NCI-H2171 treated with DMSO at 0.1 percent for 48 hours (cell line): ENCODE measurements around the gene HNF4A.
"Not testable (repeated sequence)": the region's sequence is repeated elsewhere in the genome, so short reads cannot be mapped to it uniquely, and the experiment has no call there.

Source experiments
- DNase-seq: peaks from one replicate; lab custom pipeline; 2025; lab: John Stamatoyannopoulos, UW

The HNF4A gene

DNA sequence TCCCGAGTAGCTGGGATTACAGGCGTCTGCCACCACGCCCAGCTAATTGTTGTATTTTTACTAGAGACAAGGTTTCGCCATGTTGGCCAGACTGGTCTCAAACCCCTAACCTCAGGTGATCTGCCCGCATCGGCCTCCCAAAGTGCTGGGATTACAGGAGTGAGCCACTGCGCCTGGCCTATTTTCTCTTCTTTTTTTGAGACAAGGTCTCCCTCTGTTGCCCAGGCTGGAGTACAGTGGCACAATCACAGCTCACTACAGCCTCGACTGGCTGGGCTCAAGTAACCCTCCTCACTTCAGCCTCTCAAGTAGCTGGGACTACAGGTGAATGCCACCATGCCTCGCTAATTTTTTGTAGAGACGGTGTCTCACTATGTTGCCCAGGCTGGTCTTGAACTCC lies 9.6 kb upstream of the HNF4A start:
- not testable (repeated sequence) for DNase-seq

DNA sequence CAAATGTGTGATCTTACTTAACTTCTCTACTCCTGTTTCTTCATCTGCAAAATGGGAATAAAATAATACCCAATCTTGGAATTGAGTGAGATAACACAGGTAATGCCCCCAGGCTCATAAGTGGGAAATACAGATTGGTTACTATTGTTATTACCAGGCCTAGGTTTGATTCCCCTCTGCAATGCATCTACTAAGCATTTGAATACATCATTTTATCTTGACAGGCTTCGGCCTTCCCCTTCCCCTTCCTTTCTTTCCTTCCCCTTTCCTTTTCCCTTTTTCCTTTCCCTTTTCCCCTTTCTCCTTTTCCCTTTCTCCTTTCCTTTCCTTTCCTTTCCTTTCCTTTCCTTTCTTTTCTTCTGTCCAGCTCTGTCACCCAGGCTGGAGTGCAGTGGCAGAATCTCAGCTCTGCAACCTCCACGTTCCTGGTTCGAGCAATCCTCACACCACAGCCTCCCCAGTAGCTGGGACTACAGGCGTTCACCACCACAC lies 7.3 kb upstream of the HNF4A start:
- no peak for DNase-seq

DNA sequence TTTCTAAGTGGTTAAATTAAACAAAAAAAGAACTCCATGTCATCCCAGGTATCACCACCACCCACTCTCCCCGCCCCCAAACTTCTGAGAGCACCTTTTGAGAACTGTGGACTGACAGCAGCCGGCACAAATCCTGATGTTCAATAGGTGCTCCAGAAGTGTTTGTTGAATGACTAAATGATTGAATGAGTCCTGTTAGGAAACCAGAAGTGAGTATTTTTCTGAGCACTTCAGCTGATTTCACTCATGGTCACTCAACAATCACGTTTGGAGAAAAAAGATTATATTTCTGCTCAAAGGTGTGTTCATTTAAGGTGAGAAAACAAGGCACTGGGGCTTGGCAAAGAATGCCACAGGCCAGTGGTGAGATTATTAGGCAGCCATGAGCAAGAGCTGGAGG lies 6.2 kb upstream of the HNF4A start:
- no peak for DNase-seq

DNA sequence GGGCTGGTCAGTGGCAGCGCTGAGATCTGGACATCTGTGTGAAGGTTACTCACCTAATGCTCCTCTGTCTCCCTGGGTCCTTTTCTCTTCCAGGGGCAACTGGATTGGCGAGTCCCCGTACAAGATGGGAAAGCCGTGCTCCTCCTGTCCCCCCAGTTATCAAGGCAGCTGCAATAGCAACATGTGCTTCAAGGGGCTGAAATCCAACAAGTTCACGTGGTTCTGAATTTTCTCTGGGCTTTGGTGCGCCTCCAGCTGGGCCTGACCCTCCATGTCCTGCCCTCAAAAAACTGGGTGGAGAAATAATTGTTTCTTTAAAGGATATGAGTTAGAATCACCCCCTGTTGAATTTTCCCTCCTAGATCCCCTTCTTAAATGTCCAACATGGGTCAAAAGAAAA lies 4.9 kb upstream of the HNF4A start:
- no peak for DNase-seq

DNA sequence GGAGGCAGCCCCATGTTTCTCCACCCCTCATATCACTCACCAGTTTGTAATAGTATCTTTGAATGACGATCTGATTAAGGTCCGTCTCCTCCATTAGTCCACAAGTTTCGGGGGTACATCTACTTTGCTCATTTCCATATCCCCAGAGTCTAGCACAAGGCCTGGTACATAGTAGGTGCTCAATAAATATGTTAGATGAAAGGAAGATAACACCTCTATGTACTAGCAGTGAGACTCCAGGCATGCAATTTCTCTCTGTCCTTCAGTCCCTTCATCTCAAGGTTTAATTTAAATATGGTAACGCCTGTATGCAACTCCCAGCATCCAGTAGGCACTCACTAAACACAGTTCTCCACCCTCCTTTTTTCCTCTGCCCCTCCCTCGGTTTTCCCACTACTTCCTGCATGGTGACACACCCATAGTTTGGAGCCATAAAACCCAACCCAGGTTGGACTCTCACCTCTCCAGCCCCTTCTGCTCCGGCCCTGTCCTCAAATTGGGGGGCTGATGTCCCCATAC lies 461 bp upstream of the HNF4A start:
- no peak for DNase-seq

DNA sequence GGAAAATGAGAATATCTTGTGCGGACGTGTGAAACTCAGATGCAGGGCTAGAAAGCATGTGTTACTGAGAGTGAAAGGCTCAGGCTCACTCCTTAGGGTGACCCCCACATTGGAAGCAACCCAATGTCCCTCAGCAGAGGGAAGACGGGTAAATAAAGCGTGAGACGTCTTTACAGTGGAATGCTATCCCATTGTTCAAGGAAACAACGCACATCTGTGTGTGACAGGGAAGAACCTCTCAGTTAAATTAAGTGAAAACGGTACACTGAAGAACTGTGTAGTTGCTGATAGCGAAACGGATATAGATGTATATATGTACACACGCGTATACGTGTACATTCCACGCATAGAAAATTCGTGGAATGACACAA lies 839 bp downstream of the HNF4A start:
- DNase-seq: no peak

DNA sequence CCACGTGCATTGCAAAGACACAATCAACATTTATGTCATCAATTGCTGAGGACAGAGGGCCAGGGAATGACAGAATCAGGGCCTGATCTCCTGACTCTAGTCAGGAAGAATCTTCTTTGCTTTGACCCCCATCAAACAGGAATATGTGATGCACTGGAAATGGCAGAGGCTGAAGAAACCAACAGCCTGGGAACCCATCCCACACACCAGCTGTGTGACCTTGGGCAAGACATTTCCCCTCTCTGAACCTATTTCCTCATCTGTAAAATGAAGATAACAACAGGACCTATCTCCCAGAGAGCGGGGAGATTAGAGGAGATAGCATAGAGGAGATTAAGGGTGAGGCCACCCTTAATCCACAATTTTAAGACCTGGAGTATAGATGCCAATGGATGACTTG lies 1.5 kb downstream of the HNF4A start:
- DNase-seq: no peak

DNA sequence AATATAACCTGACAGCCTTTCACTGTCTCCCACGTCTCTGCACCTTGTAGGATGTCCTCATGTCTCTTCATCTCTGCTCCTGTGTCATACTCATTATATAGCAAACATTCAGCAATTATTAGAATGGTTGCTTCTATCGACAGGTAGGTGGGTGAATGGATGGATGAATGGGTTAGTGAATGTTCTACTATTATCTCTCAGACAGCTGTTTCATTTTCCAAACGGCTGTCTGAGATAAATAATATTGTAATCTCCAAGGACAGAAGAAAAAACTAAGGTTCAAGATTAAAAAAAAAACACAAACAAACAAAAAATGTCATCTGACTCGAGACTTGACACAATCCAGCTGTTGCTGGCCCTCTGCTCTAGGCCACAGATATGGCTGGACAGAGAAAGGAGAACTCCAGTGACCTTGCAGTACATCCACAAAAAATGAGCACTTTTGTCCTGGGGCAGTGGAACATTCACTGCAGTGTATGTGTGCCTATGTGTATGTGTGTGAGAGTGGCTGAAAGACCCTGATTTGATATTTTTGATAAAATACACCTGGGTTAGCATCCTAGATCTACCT lies 2.1 kb downstream of the HNF4A start:
- no peak for DNase-seq

DNA sequence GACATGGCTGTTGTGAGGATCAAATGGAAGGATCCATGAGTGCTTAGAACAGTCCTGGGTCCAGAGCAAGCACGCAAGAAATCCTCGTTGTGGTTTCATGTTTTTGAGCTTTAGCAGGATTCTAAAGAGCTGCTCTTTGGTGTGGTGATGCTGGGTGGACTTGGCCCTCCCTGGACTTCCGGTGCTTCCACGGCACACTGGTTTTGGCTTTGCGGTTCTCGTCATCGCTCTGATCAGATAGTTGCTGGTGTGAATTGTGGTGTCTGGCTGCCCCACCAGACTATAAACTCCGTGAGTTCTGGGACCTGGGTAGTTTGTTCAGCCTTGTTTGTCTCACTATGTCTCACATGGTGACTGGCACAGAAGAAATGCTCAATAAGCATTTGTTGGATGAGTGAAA lies 3.3 kb downstream of the HNF4A start:
- DNase-seq: no peak

DNA sequence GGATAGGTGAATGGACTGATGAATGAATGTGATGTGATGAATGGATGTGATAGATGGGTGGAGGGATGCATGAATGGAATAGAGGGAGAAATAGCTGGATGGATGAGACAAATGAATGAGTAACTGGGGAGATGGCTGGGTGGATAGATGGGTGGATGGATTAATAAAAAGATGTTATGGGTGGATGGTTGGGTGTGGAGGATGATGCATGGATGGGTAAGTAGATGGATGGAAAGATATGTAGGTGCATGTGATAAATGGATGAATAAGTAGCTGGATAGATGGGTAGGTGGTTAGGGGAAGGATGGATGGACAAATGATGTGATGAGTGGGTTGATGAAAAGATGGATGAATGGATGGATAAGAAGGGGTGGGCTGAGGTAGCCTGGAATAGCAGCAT lies 4.7 kb downstream of the HNF4A start:
- DNase-seq: no peak

DNA sequence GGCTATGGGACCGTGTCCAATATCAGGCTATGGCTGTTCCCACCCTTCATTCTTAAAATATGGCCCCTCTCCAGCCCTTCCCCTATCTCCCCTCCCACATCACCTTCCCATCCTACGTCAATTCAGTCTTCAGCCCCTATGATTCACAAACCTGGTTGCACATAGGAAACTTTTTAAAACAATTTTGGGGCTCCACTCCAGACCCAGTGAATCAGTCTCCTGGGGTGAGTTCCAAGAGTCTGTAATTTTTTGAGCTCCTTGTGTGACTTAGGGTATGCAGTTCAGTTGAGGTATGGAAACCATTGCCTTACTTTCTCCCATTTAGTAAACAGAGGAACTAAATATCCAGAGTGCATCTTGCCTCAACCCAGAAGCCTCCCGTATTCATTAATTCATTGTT lies 5.5 kb downstream of the HNF4A start:
- no peak for DNase-seq

DNA sequence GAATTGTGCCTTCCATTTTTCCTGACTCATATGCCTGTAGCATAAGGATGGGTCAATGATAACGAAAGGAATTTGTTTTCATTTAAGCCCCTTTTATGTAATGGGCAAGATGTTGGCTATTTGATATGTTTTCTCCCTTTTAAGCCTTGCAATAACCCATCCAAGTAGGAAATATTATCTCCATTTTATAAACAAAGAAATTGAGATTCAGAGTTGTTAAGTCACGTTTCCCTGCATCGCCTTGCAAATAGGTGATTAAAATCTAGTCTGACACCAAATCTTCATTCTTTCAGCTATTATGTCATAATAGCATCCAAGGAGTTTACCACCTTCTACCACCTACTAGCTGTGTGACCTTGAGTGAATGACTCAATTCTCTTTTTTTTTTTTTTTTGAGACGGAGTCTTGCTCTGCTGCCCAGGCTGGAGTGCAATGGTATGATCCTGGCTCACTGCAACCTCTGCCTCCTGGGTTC lies 7.0 kb downstream of the HNF4A start:
- no peak for DNase-seq

DNA sequence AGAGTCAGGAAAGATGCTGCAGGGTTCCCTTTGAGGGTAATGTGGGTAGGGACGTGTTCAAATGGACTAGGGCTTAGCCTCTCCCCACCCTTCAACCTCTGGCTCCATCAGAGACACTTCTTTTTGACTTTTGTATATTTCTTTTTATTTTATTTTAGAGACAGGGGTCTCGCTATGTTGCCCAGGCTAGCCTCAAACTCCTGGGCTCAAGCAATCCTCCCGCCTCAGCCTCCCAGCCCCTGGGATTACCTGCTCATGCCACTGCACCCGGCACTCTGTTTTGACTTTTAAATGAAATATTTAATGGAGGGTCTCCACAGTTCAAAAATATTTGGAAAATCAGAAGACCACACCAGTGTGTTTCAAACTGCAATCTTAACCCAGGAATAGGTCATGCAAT lies 8.6 kb downstream of the HNF4A start:
- no peak for DNase-seq

DNA sequence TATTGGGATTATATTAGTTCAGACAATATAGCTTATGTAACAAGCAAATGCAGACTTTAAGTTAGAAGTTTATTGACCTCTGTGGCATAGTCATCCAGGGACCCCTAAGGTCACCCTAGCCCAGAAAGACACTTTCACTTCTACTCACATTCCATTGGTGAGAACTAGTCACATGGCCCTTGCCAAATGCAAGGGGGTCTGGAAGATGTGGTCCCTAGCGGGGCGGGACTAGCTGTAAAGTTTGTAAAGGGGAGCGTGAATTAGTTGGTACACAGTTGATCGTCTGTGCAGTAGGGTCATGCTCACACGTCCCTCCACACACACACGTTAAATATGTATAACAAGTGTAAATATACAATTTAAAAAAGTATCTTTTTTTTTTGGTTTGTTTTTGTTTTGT lies 9.3 kb downstream of the HNF4A start:
- no peak for DNase-seq

DNA sequence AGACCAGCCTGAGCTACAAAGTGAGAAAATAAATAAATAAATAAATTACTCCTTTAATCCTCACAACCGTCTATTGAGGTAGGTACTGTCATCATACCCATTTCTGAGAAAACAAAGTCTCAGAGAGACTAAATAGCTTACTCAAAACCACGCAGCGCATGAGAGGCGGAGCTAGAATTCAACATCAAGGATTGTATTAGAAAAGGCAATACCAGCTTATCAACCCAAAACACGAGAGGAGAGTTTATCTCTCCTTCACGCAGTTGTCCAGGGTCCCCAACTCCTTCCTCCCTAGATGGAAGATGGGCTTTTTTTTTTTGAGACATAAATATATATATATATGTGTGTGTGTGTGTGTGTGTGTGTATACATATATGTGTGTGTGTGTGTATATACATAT lies 12.2 kb downstream of the HNF4A start:
- DNase-seq: no peak

DNA sequence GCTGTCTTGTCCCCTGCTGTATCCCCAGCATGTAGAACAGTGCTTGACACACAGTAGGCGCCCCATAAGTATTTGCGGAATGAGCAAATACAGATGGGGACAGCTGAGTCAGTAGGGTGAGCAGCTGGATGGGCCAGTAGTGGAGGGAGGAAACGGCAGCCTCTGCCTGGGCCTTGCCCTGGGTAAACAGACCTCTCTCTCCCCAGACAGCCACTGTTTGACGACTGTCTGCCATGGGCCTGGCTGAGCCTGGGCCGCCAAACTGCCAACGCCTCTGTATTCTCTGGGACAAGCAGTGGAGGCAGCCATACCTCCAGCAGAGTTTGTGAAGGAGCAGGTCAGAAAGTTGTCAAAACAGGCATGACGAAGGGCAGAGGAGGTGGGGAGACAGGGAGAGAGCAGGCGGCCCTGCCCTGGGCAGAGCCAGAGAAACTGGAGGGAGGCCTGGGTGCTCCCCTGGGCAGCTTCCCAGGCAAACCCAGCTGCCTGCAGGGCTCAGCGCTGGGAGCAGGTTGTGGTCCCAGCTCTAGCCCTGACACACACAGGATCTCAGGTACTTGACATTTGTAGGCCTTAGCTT lies 15.2 kb downstream of the HNF4A start:
- DNase-seq: no peak

DNA sequence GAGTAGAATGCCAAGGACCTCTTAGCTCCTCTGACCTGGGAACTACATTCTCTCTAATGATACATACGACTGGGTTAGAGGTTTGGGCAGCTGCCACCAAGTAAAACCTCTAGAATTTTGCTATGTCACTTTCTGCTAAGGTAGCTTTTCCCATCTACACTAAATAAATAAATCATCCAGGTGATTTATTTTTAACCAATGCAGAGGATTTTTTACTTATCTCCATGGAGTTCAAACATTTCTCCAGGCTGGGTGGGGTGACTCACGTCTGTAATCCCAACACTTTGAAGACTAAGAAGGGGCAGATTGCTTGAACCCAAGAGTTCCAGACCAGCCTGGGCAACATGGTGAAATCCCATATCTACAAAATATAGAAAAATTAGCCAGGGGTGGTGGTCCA lies 27.1 kb downstream of the HNF4A start:
- no peak for DNase-seq

DNA sequence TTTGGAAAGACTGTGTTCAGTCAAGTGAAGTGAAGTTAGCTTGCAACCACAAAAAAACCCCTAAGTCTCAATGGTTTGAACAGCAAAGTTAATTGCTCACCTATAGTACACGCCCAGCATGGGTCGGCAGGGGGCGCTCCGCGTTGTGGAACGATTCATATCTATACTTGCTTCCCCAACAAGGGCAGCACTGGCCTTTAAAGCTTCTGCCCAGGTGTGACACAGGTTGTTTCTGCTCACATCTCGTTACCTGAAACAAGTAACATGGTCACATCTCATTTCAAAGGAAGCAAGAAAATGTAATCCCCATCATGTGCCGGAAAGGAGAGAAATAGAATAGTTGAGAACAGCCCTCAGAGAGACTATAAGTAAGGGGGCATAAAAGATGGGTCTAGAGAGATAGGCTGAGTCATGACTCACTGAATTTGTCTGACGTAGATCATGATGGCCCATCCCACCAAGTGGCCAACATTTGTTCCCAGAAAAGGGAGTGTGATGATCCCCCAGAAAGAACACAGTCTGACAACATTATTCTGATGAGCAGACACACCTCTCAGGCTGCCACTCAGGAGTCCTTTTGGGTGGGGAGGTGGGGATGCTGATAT lies 29.0 kb downstream of the HNF4A start:
- peak; percentile 44 for DNase-seq

DNA sequence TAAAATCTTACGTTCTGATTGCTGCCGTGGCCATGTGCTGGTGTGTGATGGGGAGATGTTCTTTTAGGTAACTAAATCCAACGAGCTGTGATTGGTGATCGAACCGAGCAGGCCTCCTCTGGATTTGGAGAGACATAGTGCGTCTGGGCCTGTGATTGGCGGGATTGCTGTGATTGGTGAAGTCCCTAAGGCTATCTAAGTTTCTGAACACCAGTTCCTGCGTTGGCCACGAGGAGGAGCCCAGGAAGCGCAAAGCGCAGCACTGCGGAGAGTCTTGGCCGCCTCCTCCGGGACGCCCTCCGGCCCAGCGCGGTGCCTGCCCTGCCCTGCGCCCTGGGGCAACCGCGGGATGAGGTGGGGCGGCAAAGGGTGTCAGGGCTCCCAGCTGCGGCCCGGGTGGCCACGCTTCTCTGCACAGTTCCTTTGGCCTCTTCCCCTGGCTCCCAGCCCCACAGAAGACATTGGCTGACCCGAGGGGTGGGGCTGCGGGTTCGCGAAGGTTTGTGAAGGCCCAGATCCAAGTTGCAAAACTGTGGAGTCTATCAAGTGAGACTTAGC lies 33.0 kb downstream of the HNF4A start:
- peak; percentile 52 for DNase-seq

DNA sequence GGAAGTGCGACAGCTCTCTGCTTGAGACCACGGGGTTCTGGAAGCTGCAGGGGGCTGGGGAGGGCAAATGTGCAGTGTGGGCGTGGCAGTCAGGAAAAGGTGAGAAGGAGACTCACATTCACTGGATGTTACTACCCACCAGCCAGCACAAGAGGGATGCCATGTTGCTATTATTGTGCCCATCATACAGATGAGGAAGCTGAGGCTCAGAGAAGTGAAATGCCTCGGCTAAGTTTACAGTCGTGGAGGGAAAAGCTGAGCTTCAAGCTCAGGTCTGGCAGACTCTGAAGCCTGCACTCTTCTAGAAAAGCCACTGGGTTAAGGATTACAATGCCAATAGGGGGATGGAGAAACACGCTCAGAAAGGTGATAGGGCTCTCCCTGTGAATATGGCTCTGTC lies 34.4 kb downstream of the HNF4A start:
- DNase-seq: no peak

DNA sequence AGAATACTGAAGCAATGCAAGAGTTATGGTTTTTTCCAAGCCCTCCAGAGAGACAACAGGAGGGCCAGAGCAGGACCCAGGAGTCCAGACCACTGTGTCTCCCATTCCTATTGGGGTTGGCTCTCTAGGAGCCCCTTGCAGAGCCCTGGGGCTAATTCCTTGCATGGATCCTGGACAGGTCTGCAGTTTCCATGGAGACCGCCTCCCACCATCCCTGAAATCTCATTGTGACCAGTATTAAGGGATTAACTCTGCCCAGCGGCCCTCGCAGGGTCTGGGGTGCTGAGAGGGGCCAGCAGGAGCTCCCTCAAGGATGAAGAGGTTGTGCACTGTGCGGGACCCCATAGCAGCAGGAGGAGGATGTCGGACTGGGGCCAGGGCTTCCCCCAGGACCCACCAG lies 34.8 kb downstream of the HNF4A start:
- no peak for DNase-seq

DNA sequence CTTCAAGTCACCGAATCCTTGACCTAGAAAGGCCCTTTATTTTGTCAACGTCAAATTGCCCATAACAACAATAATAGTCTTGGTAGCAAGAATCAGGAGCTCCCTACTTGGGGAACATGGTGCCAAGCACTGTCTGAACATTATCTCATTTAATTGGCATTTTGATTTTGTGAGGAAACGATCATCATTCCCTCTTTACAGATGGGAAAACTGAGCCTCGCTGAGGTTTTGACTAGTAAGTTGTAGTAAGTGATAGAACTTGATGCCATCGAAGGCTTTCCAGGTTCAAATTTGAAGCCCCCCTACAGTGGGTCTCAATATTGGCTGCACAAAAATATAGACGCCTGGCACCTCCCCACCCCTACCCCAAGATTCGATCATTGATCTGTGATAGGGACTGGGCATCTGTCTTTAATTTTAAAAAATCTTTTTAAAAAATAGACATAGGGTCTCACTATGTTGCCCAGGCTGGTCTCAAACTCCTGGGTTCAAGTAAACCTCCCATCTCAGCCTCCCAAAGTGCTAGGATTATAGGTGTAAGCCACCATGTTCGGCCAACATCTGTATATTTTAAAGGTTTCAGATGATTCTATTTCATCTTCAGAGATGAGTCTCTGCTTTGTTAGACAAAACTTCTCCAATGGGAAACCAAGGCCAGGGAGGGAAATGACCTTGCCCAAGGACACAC lies 36.7 kb downstream of the HNF4A start:
- no peak for DNase-seq
